HCT116 (cell line): Measurements from ENCODE around the gene SEC11A.

ENCODE experiments used
- CEBPB ChIP-seq: IDR thresholded peaks from 2 replicates; pipeline ENCODE4 v1.6.1; 2012; ENCODE audit warnings: low read depth
- CTCF ChIP-seq, 3 experiments: fragments of 200-600 bp in 1 of 3; sonication (generic) in 1 of 3; IDR thresholded peaks in 2 of 3; conservative IDR thresholded peaks in 1 of 3; 2 replicates each; pipeline ENCODE4 v1.5.1; 2012 to 2017; ENCODE audit warnings: low read depth in 2 of 3, low read length in 2 of 3, antibody characterized with exemption in 1 of 3, borderline replicate concordance in 1 of 3, control low read depth in 1 of 3, mild to moderate bottlenecking in 1 of 3, mixed read lengths in 1 of 3, mixed run types in 1 of 3, moderate library complexity in 1 of 3; ENCODE audit not compliant: insufficient read depth in 1 of 3
- EZH2 ChIP-seq: fragments of 200-600 bp; sonication (generic); IDR thresholded peaks from 2 replicates; pipeline ENCODE4 v1.6.1; 2017; ENCODE audit warnings: antibody characterized with exemption, mixed run types
- EZH2phosphoT487 ChIP-seq: fragments of 200-600 bp; IDR thresholded peaks from 2 replicates; pipeline ENCODE4 v1.6.1; 2018; ENCODE audit warnings: antibody characterized with exemption, borderline replicate concordance
- POLR2A ChIP-seq: IDR thresholded peaks from 2 replicates; pipeline ENCODE4 v1.7.0; 2011; ENCODE audit warnings: borderline replicate concordance; ENCODE audit not compliant: insufficient read depth, insufficient read length; ENCODE audit errors: extremely low read depth
- POLR2AphosphoS5 ChIP-seq: IDR thresholded peaks from 2 replicates; pipeline ENCODE4 v1.6.1; 2011; ENCODE audit warnings: mild to moderate bottlenecking, low read depth, low read length, moderate library complexity
- SIN3A ChIP-seq: IDR thresholded peaks from 2 replicates; pipeline ENCODE4 v1.6.1; 2012; ENCODE audit warnings: low read depth

GRCh38 chr15:84731774-84732173 lies 15.8 kb upstream of the SEC11A start:
- TF ChIP-seq POLR2AphosphoS5 = no peak
- no peak for TF ChIP-seq EZH2phosphoT487
- no peak for TF ChIP-seq CTCF (IDR thresholded peaks at IDR 0.05 in 2 of 3, conservative IDR thresholded peaks at IDR 0.05 in 1 of 3; ENCODE audit: borderline replicate concordance in 1 of 3, insufficient read depth in 1 of 3, low read depth in 2 of 3, low read length in 2 of 3)
- no peak for TF ChIP-seq POLR2A
- TF ChIP-seq CEBPB = no peak
- no peak for TF ChIP-seq SIN3A
- no peak for TF ChIP-seq EZH2
